ENCODE results near the gene ARMC2.

The ARMC2 gene

DNA sequence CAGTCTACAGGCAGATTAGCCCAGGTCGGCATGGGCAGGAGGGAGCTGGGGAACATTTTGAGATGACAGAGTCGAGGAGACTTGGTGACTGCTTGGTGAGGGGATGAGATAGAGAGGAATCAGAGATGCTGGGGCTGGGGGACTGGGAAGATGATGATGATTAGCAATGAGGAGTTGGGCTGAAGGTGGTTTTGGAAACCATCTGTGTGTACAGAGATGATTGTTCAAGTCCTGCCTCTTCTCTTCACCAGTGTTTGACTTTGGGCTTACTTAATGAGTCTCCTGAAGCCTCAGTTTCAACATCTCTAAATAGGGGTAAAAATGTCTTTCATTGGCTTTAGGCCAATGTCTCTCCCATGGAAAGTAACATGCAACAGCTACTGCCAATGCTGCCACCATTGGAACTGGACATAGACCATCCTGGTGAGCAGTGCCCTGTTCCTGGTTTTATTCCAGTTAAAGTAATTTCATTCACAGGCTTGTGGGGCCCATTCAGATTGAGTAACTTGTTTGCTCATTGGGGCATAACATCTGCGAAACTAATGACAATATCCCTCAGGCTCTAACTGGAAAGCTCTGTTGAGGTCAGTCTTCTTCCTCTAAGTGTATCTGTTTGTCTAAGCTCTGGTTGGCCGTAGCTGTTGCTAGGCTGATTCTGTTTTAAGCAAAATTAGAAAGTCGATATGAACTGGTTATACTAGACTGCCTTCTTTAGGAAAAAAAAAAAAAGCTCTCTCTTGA, 99.1 kb downstream of the ARMC2 start:
- DNase-seq (ENCODE audit: low read depth in 2 of 2): peak; percentile 90 to 97
- TF ChIP-seq, protein P1, sequence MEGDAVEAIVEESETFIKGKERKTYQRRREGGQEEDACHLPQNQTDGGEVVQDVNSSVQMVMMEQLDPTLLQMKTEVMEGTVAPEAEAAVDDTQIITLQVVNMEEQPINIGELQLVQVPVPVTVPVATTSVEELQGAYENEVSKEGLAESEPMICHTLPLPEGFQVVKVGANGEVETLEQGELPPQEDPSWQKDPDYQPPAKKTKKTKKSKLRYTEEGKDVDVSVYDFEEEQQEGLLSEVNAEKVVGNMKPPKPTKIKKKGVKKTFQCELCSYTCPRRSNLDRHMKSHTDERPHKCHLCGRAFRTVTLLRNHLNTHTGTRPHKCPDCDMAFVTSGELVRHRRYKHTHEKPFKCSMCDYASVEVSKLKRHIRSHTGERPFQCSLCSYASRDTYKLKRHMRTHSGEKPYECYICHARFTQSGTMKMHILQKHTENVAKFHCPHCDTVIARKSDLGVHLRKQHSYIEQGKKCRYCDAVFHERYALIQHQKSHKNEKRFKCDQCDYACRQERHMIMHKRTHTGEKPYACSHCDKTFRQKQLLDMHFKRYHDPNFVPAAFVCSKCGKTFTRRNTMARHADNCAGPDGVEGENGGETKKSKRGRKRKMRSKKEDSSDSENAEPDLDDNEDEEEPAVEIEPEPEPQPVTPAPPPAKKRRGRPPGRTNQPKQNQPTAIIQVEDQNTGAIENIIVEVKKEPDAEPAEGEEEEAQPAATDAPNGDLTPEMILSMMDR (IDR thresholded peaks at IDR 0.05; ENCODE audit: low read depth, low read length): no peak
- H3K4me3 ChIP-seq (replicated peaks in 1 of 2; ENCODE audit: low read depth in 2 of 2, low read length in 2 of 2): no peak overlapping the region

DNA sequence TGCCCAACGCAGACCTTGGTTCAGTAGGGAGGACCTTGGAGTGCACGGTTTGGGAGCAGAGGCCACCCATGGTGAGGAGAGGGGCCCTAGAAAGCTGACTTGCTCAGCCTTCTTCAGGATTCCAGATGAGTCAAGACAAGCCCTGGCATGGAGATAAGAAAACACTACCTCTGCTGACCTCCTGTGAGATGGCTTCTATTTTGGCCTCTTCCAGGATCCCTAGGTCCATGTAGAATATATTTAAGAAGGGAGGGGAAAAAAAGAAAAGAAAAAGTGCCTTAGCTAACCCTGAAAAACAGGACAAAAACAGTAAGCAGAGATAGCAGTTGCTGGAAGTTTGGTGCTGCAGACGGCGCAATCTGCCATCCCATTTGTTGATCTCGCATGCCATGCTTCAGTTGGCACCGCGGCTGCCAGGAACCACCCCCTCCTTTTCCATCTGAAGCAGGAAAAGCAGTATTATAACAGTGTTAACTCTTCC, 100.0 kb downstream of the ARMC2 start:
- TF ChIP-seq, protein P1 (IDR thresholded peaks at IDR 0.05; ENCODE audit: low read depth, low read length): no peak
- H3K4me3 ChIP-seq (replicated peaks in 1 of 2; ENCODE audit: low read depth in 2 of 2, low read length in 2 of 2): no peak overlapping the region
- peak in 1 of 2 donors; percentile 17 for DNase-seq (ENCODE audit: low read depth in 2 of 2)

DNA sequence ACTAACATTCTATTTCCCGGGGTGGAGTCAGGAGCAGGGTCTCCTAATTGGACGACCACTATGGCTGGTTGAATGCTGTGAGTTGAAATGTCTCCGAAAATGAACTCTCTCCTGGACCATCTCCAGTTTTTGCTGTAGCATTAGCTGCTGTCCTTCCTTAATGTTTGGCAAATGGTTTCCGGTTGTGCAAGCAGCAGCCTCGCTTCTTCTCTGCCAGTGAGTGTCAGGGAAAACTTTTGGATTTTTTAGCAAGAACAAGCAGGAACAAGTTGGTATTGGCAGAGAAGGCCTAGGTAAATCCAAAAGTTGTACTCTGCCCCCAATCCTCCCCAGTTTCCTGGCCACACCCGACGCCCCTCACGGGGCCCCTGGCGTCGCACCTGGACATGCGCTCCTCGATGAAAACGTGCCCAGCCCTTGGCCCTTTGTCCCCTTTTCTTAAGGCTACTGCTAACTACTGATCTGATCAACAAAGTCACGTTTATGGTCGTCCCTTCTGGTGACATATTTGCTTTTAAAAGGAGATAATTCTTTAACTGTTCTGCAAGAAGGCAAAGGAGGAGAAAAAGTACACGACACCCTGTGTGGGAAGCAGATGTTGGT, 103.2 kb downstream of the ARMC2 start:
- peak in 1 of 2 donors; percentile 71 for DNase-seq (ENCODE audit: low read depth in 2 of 2)
- TF ChIP-seq, protein P1 (IDR thresholded peaks at IDR 0.05; ENCODE audit: low read depth, low read length): no peak
- no peak overlapping the region for H3K4me3 ChIP-seq (replicated peaks in 1 of 2; ENCODE audit: low read depth in 2 of 2, low read length in 2 of 2)

DNA sequence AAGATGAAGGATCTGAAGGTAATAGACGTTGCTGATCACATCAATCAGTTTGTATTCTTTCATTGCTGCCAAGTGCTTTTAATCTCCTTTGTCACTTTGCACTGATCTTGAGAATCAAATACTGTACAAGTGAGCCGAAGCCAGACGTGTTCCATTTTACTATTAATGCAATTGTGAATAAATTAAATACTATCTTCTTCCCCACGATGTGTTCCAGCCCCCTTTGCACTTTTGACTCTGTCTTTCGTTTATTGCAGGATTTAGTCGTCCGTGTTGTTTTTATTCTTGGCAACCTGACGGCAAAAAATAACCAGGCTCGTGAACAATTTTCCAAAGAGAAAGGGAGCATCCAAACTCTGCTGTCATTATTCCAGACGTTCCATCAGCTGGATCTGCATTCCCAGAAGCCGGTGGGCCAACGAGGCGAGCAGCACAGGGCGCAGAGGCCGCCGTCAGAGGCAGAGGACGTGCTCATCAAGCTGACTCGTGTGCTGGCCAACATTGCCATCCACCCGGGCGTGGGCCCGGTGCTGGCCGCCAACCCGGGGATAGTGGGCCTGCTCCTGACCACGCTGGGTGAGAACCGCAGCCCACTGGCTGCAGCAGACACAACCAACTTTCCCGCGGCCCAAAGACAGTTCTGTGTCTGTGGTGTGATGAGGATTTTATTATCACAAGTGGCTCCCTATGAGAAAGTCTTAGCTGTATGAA, 104.7 kb downstream of the ARMC2 start:
- TF ChIP-seq, protein P1 (IDR thresholded peaks at IDR 0.05; ENCODE audit: low read depth, low read length): no peak
- DNase-seq (ENCODE audit: low read depth in 2 of 2): no peak
- H3K4me3 ChIP-seq (replicated peaks in 1 of 2; ENCODE audit: low read depth in 2 of 2, low read length in 2 of 2): no peak overlapping the region

DNA sequence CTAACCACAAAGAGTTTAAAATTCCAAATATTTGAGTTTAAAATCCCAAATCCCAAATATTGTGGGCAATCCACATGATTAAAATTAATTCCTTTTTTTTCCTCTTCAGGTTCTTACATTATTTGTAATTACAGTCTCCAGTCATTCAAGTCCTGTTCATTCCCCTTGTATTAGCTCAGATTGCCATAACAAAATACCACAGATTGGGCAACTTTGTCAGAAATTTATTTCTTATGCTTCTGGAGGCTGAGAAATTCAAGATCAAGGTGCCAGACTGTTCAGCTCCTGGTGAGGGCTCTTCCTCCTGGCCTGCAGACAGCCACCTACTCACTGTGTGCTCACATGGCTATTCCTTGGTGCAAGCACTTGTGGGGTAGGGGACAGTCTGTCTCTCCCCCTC, 105.5 kb downstream of the ARMC2 start:
- H3K4me3 ChIP-seq (replicated peaks in 1 of 2; ENCODE audit: low read depth in 2 of 2, low read length in 2 of 2): no peak overlapping the region
- DNase-seq (ENCODE audit: low read depth in 2 of 2): peak; percentile 23 to 50
- TF ChIP-seq, protein P1 (IDR thresholded peaks at IDR 0.05; ENCODE audit: low read depth, low read length): no peak

DNA sequence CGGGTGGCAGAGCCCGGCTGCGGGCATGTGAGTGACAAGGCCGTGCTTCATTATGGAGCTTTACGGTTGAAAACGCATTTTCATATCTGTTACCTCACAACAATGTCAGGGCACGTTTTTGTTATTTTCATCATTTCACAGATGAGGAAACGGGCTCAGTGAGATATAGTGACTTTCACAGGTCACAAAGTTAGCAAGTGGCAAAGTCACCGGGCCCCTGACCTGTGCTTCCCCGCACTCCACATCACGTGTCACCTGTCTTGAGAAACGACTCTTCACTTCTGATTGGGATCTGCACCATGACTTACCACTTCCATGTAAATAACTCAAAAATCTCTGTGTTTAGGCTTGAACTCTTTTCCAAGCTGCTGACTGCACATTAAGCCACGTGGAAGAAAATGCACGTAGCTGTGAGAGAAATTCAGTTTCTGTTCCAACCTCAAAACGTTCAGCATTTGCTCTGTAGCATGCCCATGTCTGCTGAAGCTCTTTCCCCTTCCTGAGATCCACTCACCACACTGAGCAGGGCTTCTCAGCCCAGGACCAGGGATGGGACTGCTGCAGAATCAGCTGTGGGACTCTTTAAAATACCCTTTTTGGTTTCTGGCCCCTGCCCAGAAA, 107.2 kb downstream of the ARMC2 start:
- no peak overlapping the region for H3K4me3 ChIP-seq (replicated peaks in 1 of 2; ENCODE audit: low read depth in 2 of 2, low read length in 2 of 2)
- no peak for DNase-seq (ENCODE audit: low read depth in 2 of 2)
- TF ChIP-seq, protein P1 (IDR thresholded peaks at IDR 0.05; ENCODE audit: low read depth, low read length): no peak

All from cardiac fibroblast (primary cell).